H1 (cell line): ENCODE data around the gene MRPL41. TPM values are rescaled to one million over a fixed set of nuclear protein-coding genes. Genes with fewer than 3 reads are reported as not detected.

Experiments
- ASH2L ChIP-seq: fragments of 200-600, 300-600 bp; sonication (generic); IDR thresholded peaks from one replicate; pipeline ENCODE4 v1.7.1; 2017; ENCODE audit warnings: low read length
- ATF3 ChIP-seq: IDR thresholded peaks from 2 replicates; pipeline ENCODE4 v1.6.1; 2011; ENCODE audit warnings: low read depth, mild to moderate bottlenecking, low read length; ENCODE audit not compliant: insufficient read depth
- BCL11A ChIP-seq, 2 experiments: IDR thresholded peaks; one replicate each; pipeline ENCODE4 v1.6.1; 2011; ENCODE audit warnings: low read depth in 2 of 2, low read length in 2 of 2, mild to moderate bottlenecking in 2 of 2
- CTBP2 ChIP-seq: IDR thresholded peaks from 2 replicates; pipeline ENCODE4 v1.7.0; 2011; ENCODE audit warnings: borderline replicate concordance, mild to moderate bottlenecking, moderate library complexity, mixed read lengths, low read length; ENCODE audit not compliant: insufficient read depth, insufficient read length
- E2F6 ChIP-seq: IDR thresholded peaks from 2 replicates; pipeline ENCODE4 v1.6.1; 2012; ENCODE audit warnings: inconsistent platforms
- EGR1 ChIP-seq: IDR thresholded peaks from 2 replicates; pipeline ENCODE4 v1.6.1; 2011; ENCODE audit warnings: low read depth, low read length, borderline replicate concordance
- EP300 ChIP-seq, 2 experiments: IDR thresholded peaks; 1 replicate in 1 of 2; 2 replicates in 1 of 2; pipeline ENCODE4 v1.6.1; 2011 to 2012; ENCODE audit warnings: low read depth in 2 of 2, low read length in 2 of 2, mild to moderate bottlenecking in 2 of 2, borderline replicate concordance in 1 of 2, inconsistent platforms in 1 of 2, moderate library complexity in 1 of 2
- GABPA ChIP-seq: IDR thresholded peaks from 2 replicates; pipeline ENCODE4 v1.6.1; 2011; ENCODE audit warnings: mild to moderate bottlenecking, low read length, moderate library complexity, borderline replicate concordance; ENCODE audit not compliant: insufficient read depth
- JUN ChIP-seq: IDR thresholded peaks from 2 replicates; pipeline ENCODE4 v1.6.1; 2011; ENCODE audit warnings: low read depth, mild to moderate bottlenecking, improper control_type of control experiment, low read length
- KDM1A ChIP-seq: fragments of 200-600, 300-600 bp; sonication (generic); IDR thresholded peaks from 2 replicates; pipeline ENCODE4 v1.7.1; 2016; ENCODE audit warnings: mild to moderate bottlenecking, low read length, borderline replicate concordance
- MAFK ChIP-seq: IDR thresholded peaks from 2 replicates; pipeline ENCODE4 v1.6.1; 2012; ENCODE audit warnings: low read depth, mild to moderate bottlenecking, improper control_type of control experiment, low read length
- MAX ChIP-seq: IDR thresholded peaks from 2 replicates; pipeline ENCODE4 v1.6.1; 2012; ENCODE audit warnings: inconsistent platforms
- POU5F1 ChIP-seq: IDR thresholded peaks from 2 replicates; pipeline ENCODE4 v1.6.1; 2011; ENCODE audit warnings: low read depth, mild to moderate bottlenecking, low read length, moderate library complexity
- RBBP5 ChIP-seq: IDR thresholded peaks from 2 replicates; pipeline ENCODE4 v1.7.1; 2012; ENCODE audit warnings: low read depth, mild to moderate bottlenecking, inconsistent platforms, low read length, moderate library complexity, borderline replicate concordance
- RFX5 ChIP-seq: IDR thresholded peaks from 2 replicates; pipeline ENCODE4 v1.6.1; 2011; ENCODE audit warnings: low read depth, low read length, improper control_type of control experiment, borderline replicate concordance
- RXRA ChIP-seq: IDR thresholded peaks from 2 replicates; pipeline ENCODE4 v1.6.1; 2011; ENCODE audit warnings: low read depth, mild to moderate bottlenecking, low read length, moderate library complexity; ENCODE audit not compliant: insufficient read depth
- SIN3A ChIP-seq, 2 experiments: IDR thresholded peaks in 1 of 2; conservative IDR thresholded peaks in 1 of 2; 2 replicates each; pipeline ENCODE4 v1.6.1; 2011 to 2012; ENCODE audit warnings: low read length in 2 of 2, improper control_type of control experiment in 1 of 2, low read depth in 1 of 2, mild to moderate bottlenecking in 1 of 2
- SP2 ChIP-seq: IDR thresholded peaks from 2 replicates; pipeline ENCODE4 v1.6.1; 2012; ENCODE audit warnings: mild to moderate bottlenecking, low read length, inconsistent platforms
- TAF1 ChIP-seq: IDR thresholded peaks from 2 replicates; pipeline ENCODE4 v1.6.1; 2011; ENCODE audit warnings: mild to moderate bottlenecking, low read depth, low read length
- TAF7 ChIP-seq: optimal IDR thresholded peaks from 2 replicates; pipeline ENCODE3; 2011; ENCODE audit warnings: low read depth, mild to moderate bottlenecking, inconsistent platforms, low read length, moderate library complexity, borderline replicate concordance
- TBP ChIP-seq: IDR thresholded peaks from 2 replicates; pipeline ENCODE4 v1.6.1; 2011; ENCODE audit warnings: low read depth, low read length, improper control_type of control experiment
- polyA plus RNA-seq, 7 experiments: library from polyadenylated mRNA; depleted of rRNA in 3 of 7; stranded (reverse) in 5 of 7; unstranded in 2 of 7; fragments of >200 nt in 5 of 7; fragments of 200-250 nt in 2 of 7; gene quantifications; 1 replicate in 5 of 7; 2 replicates in 1 of 7; 4 replicates in 1 of 7; pipeline versions ENCODE4 v1.2.1 to v1.2.3, GENCODE V29; 2011 to 2013; ENCODE audit warnings: missing spikeins in 2 of 7, mixed read lengths in 2 of 7
- total RNA-seq: library from RNA; stranded (reverse); fragmentation: NEBNext Ultra II Directional; extraction: Animal tissue kit (Norgen Biotek cat#: 25700); gene quantifications from 2 replicates; pipeline ENCODE4 v1.2.1, GENCODE V29; 2021

The MRPL41 gene
- total and polyA plus RNA-seq, 2 of the 8 experiments (the other 6 are each of a cell fraction or from before 2014, with no cell fraction given) = 47.2 to 58.1 TPM

GRCh38 chr9:137590469-137591383, 39.0 kb downstream of the MRPL41 start, which contains the start of gene ZMYND19 (continued):
- TF ChIP-seq RFX5 (no peak), GABPA (no peak), E2F6 (no peak; the same call in 1 of the 2 replicates), BCL11A (IDR thresholded peaks at IDR 0.05; ENCODE audit: low read depth in 2 of 2, low read length in 2 of 2) (no peak), SP2 (no peak), JUN (no peak), SIN3A (conservative IDR thresholded peaks at IDR 0.05 in 1 of 2, IDR thresholded peaks at IDR 0.05 in 1 of 2; ENCODE audit: low read depth in 1 of 2, low read length in 2 of 2) (no peak; a peak in 1 of 4 replicates), RBBP5 (no peak), TAF7 (no peak), TAF1 (peak; percentile 80), MAX (peak; percentile 56; the same call in 1 of the 2 replicates), EP300 (IDR thresholded peaks at IDR 0.05; ENCODE audit: borderline replicate concordance in 1 of 2, low read depth in 2 of 2, low read length in 2 of 2) (no peak), CTBP2 (no peak), KDM1A (no peak), EGR1 (no peak), ATF3 (no peak), TBP (peak; percentile 52; the same call in 1 of the 2 replicates), MAFK (no peak), POU5F1 (no peak), RXRA (no peak), ASH2L (peak; percentile 35)
